HG03442 (cell line): Measurements from ENCODE around the gene NAPSA.
"Not testable (repeated sequence)": the region's sequence is repeated elsewhere in the genome, so short reads cannot be mapped to it uniquely, and the experiment has no call there.

ENCODE experiments used
- ATAC-seq: cut with Tn5 transposase; IDR thresholded peaks from one replicate; pipeline ENCODE4 v1.9.1; 2021; ENCODE audit warnings: mild to moderate bottlenecking, moderate library complexity; ENCODE audit not compliant: unreplicated experiment

The NAPSA gene

GRCh38 chr19:50365434-50366306, at the start of gene NAPSA:
NAPSA (minus strand) TSS chr19:50365639; CDS start chr19:50365621, 18 bp downstream.
- ATAC-seq = no peak

- no peak for ATAC-seq
Observed at GRCh38 chr19:50413531-50413930, 48.1 kb upstream of the NAPSA start.

- ATAC-seq = no peak
Observed at GRCh38 chr19:50413096-50413495, 47.7 kb upstream of the NAPSA start.

- no peak for ATAC-seq
Observed at GRCh38 chr19:50412419-50412818, 47.0 kb upstream of the NAPSA start.

- ATAC-seq = no peak
Observed at GRCh38 chr19:50410109-50410508, 44.7 kb upstream of the NAPSA start.

GRCh38 chr19:50409347-50409746, 43.9 kb upstream of the NAPSA start:
- no peak for ATAC-seq

- ATAC-seq = no peak
Observed at GRCh38 chr19:50406829-50407228, 41.4 kb upstream of the NAPSA start.

- no peak for ATAC-seq
Observed at GRCh38 chr19:50406156-50406820, 40.8 kb upstream of the NAPSA start.

- ATAC-seq = no peak
Observed at GRCh38 chr19:50402544-50403301, 37.3 kb upstream of the NAPSA start.

- no peak for ATAC-seq
Observed at GRCh38 chr19:50401605-50402450, 36.4 kb upstream of the NAPSA start.

GRCh38 chr19:50399368-50399745, 33.9 kb upstream of the NAPSA start:
- ATAC-seq = no peak

- ATAC-seq = no peak
Observed at GRCh38 chr19:50398675-50399367, 33.4 kb upstream of the NAPSA start.

- no peak for ATAC-seq
Observed at GRCh38 chr19:50394017-50394416, 28.6 kb upstream of the NAPSA start.

- no peak for ATAC-seq
Observed at GRCh38 chr19:50393589-50393988, 28.1 kb upstream of the NAPSA start.

GRCh38 chr19:50392759-50393158, 27.3 kb upstream of the NAPSA start:
- no peak for ATAC-seq

GRCh38 chr19:50390952-50391351, 25.5 kb upstream of the NAPSA start:
- not testable (repeated sequence) for ATAC-seq

GRCh38 chr19:50390295-50390694, 24.9 kb upstream of the NAPSA start:
- ATAC-seq = not testable (repeated sequence)

- no peak for ATAC-seq
Observed at GRCh38 chr19:50387868-50388245, 22.4 kb upstream of the NAPSA start.

- no peak for ATAC-seq
Observed at GRCh38 chr19:50387176-50387867, 21.9 kb upstream of the NAPSA start.
